ENCODE measurements around the gene CGB3.
A peak's percentile ranks its signal among the peaks of the same experiment; 100 is the strongest.

The CGB3 gene

DNA sequence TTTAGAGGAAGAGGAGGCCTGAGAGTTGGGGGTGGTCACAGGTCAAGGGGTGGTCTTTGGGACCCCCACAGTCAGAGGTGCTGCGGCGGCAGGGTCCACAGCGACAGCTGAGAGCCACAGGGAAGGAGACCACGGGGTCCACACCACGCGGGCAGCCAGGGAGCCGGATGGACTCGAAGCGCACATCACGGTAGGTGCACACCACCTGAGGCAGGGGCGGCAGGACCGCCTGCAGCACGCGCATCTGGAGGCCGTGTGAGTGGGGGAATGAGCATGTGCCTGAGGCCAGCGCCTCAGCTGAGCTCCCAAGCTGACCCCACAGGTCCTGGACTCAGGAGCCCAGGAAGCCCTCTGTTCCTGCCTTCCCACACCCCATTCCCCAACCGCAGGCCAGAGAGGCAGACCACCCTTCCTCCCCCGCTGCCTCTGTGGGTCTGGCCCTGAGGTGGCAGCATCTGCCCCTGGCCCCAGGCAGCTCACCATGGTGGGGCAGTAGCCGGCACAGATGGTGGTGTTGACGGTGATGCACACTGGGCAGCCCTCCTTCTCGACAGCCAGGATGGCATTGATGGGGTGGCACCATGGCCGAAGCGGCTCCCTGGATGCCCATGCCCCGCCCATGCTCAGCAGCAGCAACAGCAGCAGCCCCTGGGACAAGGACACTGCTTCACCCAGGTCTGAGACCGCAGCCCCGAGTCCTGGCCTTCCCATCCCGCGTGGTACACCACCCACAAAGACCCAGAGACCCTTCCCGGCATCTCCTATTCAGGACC lies 7.9 kb downstream of the CGB3 start:
- no peak for DNase-seq (ENCODE audit: low read depth)

DNA sequence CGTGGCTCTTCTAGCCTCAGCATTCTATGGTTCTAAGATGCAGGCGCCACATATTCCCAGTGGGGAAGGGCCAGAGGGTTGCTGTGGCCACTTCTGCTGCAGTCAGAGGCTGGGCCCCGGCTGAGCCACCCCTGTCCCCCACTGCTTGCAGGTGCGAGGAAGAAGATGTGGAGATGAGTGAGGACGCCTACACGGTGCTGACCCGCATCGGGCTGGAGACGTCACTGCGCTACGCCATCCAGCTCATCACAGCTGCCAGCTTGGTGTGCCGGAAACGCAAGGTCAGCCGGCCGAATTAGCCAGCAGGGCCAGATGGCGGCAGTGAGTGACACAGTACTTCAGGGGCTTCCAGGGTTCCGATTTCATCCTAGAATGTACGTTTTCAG lies 9.3 kb downstream of the CGB3 start:
- DNase-seq (ENCODE audit: low read depth): no peak

DNA sequence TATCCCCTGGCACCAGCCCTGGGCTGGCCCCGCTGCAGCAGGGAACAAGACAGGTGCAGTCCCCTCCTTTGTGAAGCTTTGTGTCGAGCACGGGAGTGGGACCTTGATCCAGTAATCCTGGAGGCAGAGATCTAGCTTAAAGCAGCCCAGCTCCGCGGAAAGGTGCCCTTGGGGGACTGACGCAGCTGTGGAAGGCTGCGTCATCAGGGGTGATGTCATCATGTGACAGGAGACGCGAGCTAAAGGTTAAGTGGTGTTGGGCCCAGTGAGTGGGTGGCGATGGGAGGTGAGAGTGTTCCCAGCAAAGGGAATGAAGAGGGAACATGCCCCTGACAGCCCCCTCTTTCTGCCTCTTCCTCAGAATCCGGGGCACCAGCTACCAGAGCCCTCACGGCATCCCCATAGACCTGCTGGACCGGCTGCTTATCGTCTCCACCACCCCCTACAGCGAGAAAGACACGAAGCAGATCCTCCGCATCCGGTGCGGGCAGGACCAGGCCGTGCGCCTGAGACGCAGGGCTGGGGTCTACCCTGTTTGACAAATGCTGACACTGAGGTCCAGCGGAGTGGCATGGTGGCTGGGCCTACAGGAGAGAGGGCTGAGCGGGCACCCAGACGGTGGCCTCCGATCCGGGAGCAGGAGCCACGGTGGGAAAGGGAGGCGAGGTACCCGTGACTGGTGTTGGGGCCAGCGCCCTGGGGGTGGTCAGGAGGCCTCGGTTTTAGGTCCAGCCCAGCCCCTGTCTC lies 9.8 kb downstream of the CGB3 start:
- no peak for DNase-seq (ENCODE audit: low read depth)

DNA sequence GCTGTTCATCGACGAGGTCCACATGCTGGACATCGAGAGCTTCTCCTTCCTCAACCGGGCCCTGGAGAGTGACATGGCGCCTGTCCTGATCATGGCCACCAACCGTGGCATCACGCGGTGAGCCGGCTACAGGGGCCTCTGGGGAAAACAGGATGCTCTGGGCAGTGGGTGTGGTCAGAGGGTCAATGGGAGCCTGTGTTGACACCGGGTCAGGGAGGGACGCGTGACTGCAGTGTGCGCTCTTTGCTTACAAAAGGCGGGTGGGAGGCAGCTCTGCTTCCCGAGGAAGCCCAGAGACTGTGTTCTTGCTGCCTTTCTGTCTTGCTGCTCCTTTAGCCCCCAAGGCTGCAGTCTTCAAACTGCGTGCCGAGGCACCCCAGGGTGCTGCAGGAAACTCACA lies 12.9 kb downstream of the CGB3 start:
- no peak for DNase-seq (ENCODE audit: low read depth)

DNA sequence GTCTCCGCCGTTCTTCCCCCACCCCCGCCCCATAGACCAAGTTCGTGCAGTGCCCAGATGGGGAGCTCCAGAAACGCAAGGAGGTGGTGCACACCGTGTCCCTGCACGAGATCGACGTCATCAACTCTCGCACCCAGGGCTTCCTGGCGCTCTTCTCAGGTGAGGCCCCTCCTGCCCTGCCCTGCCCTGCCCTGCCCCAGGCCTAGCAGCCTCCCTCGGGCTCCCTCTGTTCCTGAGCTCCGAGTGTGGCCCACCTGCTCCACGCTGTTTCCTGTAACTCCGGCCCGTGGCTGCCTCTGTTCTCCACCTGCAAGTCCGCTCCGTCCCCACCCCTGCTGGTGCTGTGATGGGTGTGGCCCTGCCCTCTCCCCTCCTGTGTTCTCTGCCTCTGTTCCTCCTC lies 13.7 kb downstream of the CGB3 start:
- DNase-seq (ENCODE audit: low read depth): no peak

DNA sequence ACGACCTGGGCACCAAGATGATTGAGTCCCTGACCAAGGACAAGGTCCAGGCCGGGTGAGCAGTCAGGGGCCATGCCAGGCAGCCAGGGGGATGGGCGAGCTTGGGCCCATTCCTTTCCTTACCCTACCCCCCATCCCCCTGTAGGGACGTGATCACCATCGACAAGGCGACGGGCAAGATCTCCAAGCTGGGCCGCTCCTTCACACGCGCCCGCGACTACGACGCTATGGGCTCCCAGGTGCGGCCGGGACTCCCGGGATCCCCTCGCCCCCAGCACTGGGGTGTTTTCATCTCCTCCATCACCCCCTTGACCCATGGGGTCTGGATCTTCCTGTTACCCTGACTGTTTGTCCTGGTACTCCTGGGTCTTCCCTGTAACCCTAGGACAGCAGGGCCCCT lies 14.3 kb downstream of the CGB3 start:
- no peak for DNase-seq (ENCODE audit: low read depth)

DNA sequence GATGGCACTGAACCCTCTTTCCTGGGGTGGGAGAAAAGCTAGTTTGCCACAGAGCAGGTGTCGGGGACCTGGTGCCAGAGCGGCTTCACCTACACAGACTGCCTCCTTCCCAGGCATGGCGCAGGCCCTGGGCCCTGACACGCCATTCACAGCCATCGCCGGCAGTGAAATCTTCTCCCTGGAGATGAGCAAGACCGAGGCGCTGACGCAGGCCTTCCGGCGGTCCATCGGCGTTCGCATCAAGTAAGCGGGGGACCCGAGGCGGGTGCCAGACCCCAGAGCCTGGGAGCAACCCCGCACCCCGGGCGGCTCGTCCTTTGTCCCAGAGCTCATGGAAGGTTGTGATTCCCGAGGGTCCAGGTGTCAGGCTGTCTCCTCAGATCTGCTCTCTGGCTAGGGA lies 17.2 kb downstream of the CGB3 start:
- no peak for DNase-seq (ENCODE audit: low read depth)

DNA sequence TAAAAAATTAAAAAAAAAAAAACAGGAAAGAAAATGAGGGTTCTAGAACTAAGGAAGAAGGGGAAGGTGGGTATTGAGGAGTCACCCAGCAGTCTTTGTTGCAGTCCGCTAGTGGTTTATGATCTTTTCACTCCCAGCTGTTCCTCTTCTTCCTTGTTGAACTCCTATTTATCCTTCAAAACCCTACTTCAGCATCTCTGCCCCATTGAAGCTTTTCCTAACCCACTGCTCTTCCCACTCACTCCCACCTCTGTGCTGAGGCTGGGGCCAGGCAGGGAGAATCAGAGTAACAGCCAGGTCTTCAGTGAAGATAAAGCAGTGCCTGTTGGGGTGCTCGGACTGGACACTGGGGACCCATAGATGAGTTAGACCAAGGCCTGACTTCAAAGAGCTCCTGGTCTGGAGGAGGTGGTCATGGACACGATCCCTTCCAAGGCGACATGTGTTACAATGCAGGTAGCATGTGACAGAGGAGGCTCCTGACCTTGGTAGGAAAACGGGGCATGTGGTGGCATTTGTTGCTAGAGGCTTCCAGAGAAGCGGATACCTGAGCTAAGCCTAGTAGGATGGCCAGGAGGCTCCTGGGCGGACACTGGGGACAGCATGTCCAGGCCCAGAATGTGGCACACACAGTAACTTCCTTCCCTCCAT lies 19.0 kb downstream of the CGB3 start:
- no peak for DNase-seq (ENCODE audit: low read depth)

DNA sequence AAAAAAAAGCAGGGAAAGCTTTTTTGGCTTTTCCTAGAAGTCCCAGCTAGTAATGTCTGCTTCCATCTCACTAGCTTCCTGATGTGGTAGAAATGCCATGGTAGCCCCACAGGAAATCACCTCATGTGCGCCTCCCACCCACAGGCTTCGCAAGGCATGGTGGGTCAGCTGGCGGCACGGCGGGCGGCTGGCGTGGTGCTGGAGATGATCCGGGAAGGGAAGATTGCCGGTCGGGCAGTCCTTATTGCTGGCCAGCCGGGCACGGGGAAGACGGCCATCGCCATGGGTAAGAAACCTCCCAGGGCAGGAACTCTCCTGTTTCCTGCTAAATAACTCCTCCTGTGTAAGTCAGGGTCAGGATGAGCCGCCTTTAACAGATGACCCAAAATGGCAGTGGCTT lies 20.0 kb downstream of the CGB3 start:
- DNase-seq (ENCODE audit: low read depth): no peak

DNA sequence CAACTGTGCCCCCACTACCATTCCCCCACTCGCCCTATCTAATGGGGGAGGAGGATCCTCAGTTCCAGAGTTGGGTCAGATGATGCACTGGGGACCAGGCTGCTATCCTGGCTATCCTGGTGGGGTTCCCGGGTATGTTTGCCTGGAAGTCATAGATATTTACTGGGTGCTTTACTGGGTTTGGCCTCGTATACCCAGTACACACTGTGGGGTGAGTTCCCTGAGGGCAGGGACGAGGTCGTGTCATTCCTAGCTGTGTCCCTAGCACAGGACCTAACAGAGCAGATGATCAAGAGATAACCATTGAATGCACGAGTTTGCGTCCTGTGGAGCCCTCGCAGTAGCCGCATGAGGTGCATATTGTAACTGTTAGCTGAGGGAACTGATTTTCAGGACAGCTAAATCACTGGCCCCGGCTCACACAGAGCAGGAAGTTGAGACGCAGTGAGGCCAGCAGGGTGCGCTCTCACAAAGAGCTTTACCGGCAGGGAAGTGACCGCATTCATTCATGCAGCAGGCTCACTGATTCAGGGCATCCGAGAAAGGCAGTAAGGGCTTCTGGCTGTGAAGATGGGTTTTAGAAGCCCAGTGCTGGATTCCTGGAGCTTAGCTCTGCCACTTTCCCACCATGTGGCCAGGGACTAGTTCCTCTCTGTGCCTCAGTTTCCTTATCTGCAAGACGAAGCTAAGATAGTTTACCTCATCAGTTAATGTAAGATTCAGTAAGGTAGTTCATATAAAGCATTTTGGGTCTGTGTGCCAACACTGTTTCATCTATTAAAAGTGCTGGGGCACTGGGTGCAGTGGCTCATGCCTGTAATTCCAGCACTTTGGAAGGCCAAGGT lies 24.4 kb downstream of the CGB3 start:
- DNase-seq (ENCODE audit: low read depth): no peak

DNA sequence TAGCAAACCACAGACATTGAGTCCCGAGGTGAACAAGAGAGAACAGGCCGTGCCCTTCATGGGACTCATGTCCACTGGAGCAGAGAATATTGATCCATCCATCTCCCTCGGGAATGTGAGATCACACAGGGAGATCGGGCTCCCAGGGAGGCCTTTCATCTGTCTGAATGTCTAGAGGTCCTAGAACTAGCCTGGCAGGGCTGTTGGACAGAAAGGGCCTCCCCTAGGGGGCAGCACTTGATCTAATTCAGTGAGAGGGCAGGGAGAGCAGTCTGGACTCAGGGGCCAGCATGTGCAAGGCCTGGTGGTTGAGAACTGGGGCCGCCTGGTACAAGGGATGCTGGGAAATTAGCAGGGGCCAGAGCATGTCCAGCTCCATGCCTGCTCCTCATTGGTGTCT lies 26.2 kb downstream of the CGB3 start:
- no peak for DNase-seq (ENCODE audit: low read depth)

DNA sequence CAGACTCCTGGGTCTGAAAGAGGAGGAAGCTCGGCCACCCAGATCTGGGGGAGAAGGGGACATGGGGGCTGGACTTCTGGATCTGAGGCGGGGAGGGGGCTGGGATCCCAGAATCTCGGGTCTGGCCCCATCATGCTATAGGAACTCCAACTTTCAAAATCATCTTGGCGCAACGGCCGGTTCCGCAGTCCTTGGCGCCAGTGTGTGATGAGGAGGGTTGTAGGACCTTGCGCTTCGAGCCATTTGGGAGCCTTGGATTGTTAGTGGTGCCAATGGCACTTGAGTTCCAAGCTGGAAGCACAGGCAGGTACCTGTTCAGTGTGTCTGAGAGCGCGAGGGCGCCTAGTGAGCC lies 30.1 kb downstream of the CGB3 start:
- DNase-seq (ENCODE audit: low read depth): no peak

DNA sequence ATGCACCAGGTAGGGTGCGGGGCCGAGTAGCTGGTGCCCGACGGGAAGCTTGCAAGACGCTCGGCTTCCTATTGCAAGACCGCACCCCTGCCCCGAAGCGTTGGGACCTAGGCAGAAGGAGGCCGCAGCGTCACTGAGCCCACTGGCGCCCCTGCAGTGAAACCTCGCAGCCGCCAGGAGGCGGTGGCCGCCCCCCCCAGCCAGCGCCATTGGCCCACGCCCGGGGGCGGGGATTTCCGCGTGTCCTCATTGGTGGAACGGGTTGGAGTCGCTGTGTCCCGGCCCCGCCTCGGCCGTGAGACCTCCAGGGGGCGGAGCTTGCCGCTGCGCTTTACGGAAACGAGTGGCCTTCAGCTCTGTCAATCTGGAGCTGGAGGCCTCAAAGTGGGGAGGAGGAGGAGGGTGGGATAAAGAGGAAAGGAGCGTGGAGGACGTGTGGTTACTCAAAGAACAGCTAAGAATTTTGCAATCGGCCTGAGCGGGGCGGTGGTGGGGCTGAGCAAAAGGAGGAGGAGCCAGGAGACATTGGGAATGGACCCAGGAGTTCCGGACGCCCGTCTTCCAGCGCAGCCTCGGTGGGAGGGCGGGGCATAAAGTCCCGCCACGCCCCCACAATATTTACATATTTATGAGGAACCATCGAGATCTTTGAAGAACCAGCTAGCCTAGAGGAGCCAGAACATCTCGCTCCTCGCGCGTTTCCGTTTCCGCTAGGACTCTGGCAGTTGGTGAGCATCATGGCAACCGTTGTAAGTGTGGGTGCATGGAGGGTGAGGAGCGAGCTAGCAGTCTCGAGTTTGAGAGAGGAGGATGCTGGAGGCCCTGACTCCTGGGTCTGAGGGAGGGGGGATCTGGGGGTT lies 30.7 kb downstream of the CGB3 start, which contains the start of the genes GYS1 and RUVBL2:
Gene GYS1 (minus strand): TSS at position 135 of the 860 bp plus-strand sequence. CDS start 197 bp downstream, outside the sequence.
Gene RUVBL2 (plus strand): TSS at position 713 of the 860 bp plus-strand sequence. CDS start 25 bp downstream, at position 738.
- DNase-seq (ENCODE audit: low read depth): peak; percentile 99

DNA sequence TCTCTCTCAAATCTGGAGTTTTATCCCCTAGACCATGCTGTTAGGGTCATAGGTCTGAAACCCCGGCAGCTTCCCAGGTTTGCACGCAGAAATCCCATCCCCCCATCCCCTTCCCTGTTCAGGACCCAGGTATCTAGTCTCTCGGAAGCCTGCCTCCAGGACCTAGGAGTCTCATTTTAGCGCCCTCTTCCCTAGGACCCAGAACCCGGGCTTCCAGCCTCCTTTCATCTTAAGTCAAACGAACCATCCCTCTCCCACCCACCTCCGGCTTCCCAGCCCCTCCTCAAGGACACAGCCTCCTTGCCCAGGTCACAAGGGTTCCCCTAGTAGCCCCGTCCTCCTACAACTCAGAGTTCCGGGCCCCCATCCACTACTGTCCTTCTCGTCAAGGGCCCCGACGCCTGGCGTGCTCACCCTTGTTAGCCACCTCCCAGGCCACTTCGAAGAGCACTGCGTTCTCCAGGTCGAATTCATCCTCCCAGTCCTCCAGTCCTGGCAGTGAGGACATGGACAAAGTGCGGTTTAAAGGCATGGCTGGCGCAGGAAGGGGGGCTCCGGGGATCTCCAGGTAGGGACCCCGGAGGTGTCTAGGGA lies 31.5 kb downstream of the CGB3 start:
- DNase-seq (ENCODE audit: low read depth): no peak

DNA sequence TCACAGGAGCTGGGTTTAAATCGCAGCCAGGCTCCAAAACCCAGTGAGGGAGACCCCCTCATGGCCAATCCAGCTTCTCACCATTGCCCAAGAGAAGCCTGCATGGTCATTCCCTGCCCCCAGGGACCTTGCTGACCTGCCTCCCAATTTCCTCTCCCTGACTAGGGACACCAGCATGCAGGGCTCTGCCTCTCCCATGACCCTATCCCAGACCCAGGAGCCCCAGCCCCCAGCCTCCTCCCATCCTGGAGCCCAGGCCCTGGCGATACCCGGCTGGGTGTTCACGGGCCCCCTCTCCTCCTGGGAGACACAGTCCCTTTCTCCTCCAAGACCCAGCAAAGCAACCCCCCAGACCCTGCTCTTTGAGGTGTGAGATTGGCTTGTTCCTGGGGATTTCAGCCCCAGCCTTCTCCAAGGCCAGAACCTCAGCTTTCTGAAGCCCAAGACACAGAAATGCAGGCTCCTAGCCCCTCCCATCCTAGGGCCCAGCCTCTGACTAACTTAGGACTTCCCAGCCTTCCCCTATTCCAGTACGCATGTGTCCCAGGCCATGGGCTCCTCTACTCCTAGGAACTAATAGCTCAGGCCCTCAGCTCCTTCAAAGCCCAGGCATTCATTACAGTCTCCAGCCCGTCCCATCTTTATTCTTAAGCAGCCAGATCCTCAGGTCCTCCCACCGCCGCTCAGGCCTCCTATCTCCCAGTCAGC lies 32.1 kb downstream of the CGB3 start:
- DNase-seq (ENCODE audit: low read depth): no peak

DNA sequence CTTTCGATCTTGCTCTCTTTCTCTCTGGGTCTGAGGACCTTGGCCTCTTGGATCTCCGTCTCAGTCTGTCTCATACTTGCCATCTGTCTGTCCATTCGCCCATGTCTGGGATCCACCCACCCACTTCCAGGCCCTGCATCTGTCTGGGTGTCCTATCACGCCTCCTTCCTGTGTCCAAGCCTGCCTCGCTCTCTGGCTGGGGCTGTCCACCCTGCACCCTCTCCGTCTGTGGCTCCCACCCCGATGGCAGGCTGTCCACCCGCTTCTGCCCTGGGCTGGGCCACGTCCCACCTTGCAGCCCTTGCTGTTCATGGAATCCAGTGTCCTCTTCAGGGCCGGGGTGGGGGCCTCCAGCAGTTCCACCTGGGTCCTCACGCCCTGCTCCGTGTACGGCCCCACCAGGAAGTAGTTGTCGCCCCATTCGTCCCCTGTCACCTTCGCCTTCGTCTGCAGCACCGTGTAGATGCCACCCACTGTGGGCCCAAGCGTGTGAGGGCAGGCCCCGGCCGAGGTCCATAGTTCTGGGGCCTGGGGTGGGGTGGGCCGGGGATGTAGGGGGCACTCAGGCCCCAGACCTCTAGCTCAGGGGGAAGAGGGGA lies 33.0 kb downstream of the CGB3 start:
- no peak for DNase-seq (ENCODE audit: low read depth)

DNA sequence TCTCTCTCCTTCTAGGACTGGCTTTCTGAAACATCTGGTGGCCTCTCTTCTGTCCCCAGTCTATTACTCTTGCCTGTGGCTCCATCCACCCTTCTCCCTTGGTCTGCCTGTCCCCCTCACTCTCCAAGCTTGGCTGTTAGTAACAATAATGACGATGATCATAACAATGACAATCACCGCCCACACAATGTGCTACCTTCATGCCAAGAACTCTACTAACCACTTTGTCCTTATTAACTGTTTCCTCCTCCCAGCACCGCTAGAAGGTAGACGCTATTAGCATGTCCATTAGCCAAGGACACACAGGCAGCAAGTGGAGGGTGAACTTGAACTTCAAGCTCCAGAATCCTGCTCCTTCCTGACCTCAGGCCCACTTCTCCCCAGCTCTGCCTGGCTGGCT lies 33.7 kb downstream of the CGB3 start:
- no peak for DNase-seq (ENCODE audit: low read depth)

DNA sequence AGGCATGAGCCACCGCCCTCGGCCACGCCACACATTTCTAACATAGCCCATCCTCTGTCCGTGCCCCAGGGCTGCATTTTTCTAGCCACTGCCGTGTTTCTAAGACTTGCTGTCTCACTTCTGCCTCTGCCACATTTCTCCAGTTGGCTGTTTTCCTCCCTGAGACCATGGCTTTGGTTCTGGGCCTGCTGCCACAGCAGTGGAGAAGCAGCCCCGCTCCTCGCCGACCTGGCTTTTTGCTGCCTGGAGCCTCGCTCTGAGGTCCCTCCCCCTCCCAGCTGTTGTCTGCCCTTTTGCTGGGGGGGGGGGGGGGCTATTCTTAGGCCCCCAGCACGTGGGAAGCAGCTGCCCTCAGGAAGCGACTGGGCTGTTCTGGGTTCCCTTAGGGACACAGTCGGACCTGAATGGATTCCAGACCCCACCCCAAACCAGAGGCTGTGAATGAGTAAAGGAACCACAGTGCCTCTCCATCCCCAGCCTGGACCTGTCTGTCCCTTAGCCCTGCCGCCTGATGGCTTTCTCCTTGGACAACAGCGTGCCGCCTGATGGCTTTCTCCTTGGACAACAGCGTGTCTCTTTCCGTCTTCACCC lies 34.3 kb downstream of the CGB3 start:
- no peak for DNase-seq (ENCODE audit: low read depth)

DNA sequence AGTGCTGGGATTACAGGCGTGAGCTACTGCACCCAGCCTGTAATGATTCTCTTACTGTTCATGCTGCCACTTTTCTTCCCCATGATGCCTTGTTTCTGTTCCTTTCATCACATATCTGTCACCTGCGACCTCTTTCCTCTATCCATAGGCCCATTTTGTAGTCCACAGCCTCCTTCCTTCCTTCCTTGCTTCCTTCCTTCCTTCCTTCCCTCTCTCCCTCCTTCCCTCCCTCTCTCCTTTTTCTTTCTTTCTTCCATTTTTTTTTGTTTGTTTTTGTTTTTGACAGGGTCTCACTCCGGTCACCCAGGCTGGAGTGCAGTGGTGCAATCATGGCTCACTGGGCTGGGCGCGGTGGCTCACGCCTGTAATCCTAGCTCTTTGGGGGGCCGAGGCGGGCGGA lies 35.3 kb downstream of the CGB3 start:
- DNase-seq (ENCODE audit: low read depth): no peak
